Measurements from ENCODE around the gene LYRM9.
"Not testable (repeated sequence)": the region's sequence is repeated elsewhere in the genome, so short reads cannot be mapped to it uniquely, and the experiment has no call there.

LYRM9 gene

GRCh38 chr17:27834571-27834970, 58.6 kb downstream of the LYRM9 start:
- TF ChIP-seq, protein P1, sequence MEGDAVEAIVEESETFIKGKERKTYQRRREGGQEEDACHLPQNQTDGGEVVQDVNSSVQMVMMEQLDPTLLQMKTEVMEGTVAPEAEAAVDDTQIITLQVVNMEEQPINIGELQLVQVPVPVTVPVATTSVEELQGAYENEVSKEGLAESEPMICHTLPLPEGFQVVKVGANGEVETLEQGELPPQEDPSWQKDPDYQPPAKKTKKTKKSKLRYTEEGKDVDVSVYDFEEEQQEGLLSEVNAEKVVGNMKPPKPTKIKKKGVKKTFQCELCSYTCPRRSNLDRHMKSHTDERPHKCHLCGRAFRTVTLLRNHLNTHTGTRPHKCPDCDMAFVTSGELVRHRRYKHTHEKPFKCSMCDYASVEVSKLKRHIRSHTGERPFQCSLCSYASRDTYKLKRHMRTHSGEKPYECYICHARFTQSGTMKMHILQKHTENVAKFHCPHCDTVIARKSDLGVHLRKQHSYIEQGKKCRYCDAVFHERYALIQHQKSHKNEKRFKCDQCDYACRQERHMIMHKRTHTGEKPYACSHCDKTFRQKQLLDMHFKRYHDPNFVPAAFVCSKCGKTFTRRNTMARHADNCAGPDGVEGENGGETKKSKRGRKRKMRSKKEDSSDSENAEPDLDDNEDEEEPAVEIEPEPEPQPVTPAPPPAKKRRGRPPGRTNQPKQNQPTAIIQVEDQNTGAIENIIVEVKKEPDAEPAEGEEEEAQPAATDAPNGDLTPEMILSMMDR (IDR thresholded peaks at IDR 0.05; ENCODE audit: low read depth, low read length), result no peak
- H3K4me3 ChIP-seq (ENCODE audit: low read depth, low read length), result no peak overlapping the region
- in situ Hi-C loops (cut with HindIII; ENCODE audit: low sequenced_read_pairs), result no loop called here
- DNase-seq (ENCODE audit: low read depth, low spot score), result no peak

DNA sequence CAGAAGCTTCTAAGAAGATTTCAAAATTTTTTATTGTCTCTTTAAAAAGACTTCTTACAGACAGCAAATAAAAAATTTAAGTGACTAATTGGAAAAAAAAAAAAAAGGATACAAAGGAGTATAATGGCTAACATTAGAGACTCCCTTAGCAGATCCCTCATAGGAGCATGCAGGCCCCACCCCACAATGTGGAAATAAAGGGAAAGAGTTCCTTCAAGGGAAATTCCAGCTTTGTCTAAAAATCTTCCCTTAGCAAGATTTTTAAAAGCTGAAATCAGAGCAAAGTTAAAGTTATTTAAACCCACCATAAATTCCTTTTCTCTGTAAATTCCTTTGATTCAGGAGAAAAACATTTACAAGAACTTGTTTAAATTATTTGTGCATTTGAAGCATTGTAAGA, 60.3 kb downstream of the LYRM9 start:
- H3K4me3 ChIP-seq (ENCODE audit: low read depth, low read length), result no peak overlapping the region
- DNase-seq (ENCODE audit: low read depth, low spot score), result no peak
- in situ Hi-C loops (cut with HindIII; ENCODE audit: low sequenced_read_pairs), result no loop called here
- TF ChIP-seq, protein P1 (IDR thresholded peaks at IDR 0.05; ENCODE audit: low read depth, low read length), result no peak

GRCh38 chr17:27829888-27830287, 63.3 kb downstream of the LYRM9 start:
- DNase-seq (ENCODE audit: low read depth, low spot score); in situ Hi-C loops (cut with HindIII; ENCODE audit: low sequenced_read_pairs); H3K4me3 ChIP-seq (ENCODE audit: low read depth, low read length): not testable (repeated sequence)

GRCh38 chr17:27829143-27829711, 63.9 kb downstream of the LYRM9 start:
- DNase-seq (ENCODE audit: low read depth, low spot score); in situ Hi-C loops (cut with HindIII; ENCODE audit: low sequenced_read_pairs): not testable (repeated sequence)

More at GRCh38 chr17:27829143-27829711, 63.9 kb downstream of the LYRM9 start:
- not testable (repeated sequence) for H3K4me3 ChIP-seq (ENCODE audit: low read depth, low read length)

Measured in astrocyte of the spinal cord (primary cell).